Kasumi-1 (cell line): ENCODE measurements around the gene PLCG1.
"Not testable (repeated sequence)": the region's sequence is repeated elsewhere in the genome, so short reads cannot be mapped to it uniquely, and the experiment has no call there.

ENCODE experiments used
- DNase-seq, 2 experiments: peaks; one replicate each; lab custom pipeline; 2025; lab: John Stamatoyannopoulos, UW

The PLCG1 gene

DNA sequence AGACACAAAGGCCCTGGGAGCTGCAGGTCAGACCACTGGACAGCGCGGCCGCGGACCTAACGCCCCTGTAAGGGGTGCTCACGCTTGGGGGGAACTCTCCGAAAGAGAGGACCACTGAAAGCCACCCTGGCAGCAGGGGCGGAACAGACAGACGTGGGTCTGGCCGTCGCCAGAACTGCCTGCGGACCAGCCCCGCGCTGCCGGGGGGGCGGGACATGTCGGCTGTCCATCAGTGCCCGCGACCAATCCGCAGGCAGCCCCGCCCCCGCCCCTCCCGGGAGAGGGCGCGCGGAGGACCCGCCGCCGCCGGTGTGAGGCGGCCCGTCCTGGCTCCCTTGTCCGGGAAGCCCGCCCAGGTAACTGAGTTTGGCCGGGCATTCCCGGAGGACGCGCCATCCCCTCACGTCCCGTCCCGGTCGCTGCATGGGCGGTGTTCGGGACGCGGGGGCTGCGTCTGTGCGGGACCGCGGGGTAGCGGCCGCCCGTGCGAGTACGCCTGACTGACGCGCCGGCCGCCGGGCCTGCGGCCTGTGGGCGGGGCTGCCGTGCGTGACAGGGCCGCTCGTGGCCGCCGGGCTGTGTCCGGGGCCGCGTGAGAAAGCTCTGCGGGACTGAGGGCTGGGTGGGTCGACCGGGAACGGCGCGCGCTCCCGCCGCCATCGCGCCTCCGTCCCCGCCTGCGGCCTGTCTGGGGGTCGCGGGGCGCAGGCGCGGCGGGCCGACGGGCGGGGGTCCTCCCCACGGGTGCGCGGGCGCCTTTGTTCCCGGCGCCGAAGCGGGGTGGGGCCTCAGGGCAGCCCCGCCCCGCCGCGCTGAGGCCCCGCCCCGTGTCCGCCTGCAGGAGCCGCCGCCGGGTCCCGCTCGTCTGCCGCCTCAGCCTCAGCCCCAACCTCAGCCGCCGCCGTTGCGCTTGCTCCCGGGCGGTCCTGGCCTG, at the start of gene PLCG1:
PLCG1 (plus strand) TSS at position 864 of the 934 bp plus-strand sequence. CDS start 99 bp downstream, outside the sequence.
- DNase-seq: peak; percentile 64 to 67

DNA sequence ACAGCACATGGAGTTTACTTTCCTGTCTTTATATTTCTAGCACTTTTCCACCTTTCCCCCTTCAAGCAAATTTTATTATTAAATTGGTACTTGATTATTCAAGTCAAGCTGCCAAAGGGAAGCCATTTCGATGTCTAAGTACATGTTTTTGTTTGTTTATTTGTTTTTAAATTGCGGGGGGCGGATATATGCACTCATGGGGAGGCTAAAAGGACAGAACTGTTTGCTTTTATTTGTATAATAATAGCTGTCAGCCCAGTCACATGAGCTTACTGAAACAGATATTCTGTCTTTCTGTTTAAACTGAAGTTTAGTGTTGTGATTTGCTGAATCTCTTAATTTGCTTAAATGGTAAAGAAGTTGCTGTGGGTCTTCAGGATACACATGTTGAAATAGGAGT, 49.6 kb upstream of the PLCG1 start:
- DNase-seq: no peak

GRCh38 chr20:41089555-41089954, 47.8 kb upstream of the PLCG1 start:
- DNase-seq: peak; percentile 29 to 36

GRCh38 chr20:41091927-41092326, 45.4 kb upstream of the PLCG1 start:
- no peak for DNase-seq

GRCh38 chr20:41094353-41095055, 42.8 kb upstream of the PLCG1 start:
- no peak for DNase-seq

DNA sequence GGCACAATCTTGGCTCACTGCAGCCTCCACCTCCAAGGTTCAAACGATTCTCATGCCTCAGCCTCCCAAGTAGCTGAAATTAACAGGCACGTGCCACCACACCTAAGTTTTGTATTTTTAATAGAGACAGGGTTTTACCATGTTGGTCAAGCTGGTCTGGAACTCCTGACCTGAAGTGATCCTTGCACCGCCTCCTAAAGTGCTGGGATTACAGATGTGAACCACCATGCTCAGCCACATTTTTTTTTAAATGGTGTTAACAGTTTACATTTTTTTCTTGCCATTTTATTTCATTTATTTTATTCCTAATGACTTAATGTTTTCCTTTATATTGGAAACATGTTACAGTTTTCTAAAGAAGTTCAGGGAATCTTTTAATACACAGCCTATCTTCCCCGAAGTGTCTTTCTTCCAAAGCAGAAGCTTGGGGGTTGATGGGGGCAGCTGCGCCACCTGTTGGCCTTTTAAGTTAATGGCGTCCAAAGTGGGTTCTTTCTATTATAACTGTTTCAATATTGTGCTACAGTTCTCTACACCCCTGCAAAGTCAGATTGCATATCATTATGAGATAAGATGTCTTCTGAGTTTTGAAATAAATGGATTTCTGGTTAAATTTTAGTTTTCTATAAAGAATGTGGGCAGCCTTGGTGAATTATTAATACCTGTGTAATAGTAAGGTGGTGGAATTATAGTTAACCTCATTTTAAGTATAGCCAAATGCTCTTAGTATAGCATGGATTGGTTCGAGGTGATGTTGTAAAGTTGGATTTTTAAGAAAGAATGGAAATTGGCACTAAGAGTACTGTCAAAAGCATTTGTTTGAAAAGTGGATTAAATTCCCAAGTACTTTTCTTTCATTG, 42.0 kb upstream of the PLCG1 start:
- DNase-seq: peak; percentile 70 to 78

- no peak for DNase-seq
Observed at GRCh38 chr20:41098703-41099250, 38.6 kb upstream of the PLCG1 start.

DNA sequence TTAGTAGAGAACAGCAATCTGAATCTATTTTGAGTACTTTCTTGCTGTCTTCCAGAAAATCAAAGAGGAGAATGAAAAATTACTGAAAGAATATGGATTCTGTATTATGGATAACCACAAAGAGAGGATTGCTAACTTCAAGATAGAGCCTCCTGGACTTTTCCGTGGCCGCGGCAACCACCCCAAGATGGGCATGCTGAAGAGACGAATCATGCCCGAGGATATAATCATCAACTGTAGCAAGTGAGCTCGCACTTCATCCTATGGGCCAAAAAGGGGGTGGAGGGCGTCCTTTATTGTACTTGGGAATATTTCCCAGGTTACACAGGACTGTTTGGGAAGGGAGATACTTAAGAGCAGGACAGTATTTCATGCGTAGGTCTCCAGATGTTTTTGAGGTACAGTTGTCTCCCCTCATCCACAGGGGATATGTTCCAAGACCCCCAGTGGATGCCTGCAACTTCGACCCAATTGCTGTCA, 37.3 kb upstream of the PLCG1 start:
- no peak for DNase-seq

GRCh38 chr20:41101660-41102059, 35.7 kb upstream of the PLCG1 start:
- DNase-seq: no peak

DNA sequence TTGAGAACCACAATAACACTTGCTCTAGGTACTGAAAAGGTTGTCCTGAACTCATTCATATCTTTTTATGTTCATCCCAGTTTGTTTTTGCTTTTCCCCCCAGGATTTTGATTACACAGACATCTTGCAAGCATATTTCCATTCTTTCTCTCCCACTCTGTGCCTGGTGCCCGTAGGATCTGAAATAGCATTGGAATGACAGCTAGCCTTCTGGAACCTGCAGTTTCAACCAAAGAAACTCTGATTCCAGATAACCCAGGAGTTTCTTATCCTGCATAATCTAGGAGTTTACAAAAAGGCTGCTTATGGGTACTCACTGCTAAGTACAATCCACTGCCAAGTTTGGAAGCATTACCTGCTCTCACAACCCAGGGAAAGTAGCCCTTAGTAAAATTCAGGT, 28.8 kb upstream of the PLCG1 start:
- no peak for DNase-seq

GRCh38 chr20:41110012-41110411, 27.3 kb upstream of the PLCG1 start:
- DNase-seq: no peak

DNA sequence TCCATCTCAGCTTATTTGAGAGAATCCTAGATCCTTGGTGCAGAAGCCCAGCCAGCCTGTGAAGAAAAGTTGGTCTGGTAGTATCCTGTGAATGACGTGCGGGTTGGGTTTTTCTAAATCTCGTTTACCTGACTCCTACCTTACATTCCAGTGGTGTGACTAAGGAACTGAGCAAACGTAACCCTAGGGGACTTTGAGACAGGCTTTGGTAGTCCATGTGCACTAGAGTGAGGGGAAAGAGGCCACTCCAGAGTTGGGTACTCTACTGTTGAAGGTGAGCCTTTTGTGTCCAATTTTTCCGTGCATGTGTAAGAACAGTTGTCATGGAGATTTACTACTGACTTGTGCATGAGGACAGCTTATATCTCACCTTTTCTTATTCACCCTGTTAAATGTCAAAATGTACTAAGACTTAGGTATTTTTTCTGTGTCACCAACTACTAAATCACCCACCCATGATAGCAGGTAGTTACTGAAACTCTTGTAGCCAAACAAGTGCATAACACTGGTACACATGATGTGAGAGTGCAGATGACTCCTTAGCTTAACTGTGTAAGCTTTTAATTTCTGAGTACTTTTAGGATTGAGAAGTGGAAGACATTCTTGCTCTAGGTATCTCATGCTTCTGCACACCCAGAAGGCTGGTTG, 26.3 kb upstream of the PLCG1 start:
- no peak for DNase-seq

DNA sequence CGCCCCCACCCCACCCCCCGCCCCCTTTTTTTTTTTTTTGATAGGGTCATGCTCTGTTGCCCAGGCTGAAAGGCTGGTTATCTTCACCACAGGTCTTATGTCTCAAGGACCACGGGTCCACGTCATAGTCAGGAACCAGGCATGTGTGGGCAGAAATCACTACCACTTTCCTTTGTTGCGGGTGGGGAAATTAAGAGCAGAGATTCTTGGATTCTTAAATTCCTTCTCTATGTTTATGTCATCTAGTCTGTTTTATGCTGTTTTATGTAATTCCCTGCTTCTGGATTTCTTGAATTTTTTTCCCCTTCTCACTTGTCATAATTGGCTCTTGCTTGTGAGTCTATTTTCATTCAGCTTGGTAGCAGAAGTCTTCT, 25.8 kb upstream of the PLCG1 start:
- no peak for DNase-seq

- no peak for DNase-seq
Observed at GRCh38 chr20:41116282-41116956, 20.9 kb upstream of the PLCG1 start.

- DNase-seq: not testable (repeated sequence)
Observed at GRCh38 chr20:41118159-41118558, 19.2 kb upstream of the PLCG1 start.

DNA sequence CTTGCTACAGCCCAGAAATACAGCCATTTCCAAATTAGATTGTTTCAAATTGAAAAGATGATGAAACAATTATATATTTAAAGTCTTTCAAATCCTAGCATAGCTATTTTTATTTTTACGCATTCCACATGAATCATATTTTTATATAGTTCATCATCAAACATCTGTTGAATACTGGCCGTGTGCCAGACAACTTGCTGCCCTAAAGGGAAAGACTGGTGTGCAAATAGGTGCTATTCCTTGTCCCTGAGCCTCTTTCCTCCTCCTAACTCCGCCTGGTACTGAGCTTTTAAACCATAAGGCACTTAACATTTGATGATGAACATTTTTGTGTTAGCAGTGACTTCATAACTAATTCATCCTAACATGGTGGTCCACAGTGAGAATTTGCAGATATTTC, 18.7 kb upstream of the PLCG1 start:
- no peak for DNase-seq

DNA sequence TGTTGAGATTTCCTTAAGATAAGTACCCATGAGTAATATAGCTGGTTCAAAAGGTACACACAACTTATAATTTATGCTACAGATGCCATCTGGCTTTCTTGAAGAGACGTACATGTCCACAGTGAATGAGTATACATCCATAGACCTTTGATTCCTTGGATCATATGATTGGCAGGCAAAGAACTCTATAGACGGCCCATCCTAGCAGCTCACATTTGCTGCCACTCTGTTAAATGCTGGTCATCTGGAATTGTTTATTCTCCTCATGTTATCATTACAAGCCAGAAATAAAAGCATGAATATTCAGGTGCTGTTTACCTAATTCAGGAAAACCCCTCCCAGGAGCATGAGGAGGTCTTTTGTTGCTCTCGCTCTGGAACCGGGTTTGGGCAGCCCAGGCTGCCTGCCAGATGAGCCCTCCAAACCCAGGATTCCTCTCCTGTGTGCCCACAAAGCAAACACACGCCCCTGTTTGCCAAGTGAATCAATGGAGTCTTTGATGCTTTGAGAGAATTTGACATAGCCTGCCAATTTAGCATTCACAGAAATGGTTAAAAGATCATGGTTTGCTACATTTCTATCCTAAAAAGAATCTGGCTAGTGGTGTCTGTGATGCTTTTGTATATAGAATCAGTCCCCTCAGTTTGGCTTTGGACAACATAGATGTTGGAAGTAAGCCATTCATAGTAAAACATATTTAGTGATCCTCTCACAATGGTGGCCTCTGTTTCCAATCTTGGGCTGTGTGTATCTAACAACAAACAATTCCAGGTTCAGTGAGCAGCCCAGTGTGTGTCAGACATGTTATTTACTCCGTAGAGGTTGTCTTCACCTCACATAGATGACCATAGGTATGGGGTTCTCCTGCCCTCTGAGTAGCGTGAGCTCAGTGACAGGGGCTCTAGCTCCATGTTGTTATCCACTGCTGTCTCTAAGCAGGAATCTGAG, 17.5 kb upstream of the PLCG1 start:
- no peak for DNase-seq

DNA sequence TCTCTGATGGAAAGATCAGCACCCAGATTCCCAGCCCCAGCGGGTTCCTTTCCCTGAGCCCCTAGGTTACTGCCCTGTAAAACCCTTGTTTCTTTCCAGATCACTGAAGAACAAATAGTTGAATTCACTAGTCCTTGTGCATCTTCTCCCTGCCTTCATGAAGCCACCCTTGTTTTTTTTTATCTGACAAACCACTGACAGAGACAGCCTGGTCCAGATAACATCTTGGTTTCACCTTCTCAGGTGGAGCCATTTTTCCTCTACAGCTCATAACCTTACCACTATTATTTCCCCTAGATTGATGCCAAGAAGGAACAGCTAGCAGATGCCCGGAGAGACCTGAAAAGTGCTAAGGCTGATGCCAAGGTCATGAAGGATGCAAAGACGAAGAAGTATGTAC, 15.9 kb upstream of the PLCG1 start:
- DNase-seq: no peak

- DNase-seq: no peak
Observed at GRCh38 chr20:41123631-41124030, 13.7 kb upstream of the PLCG1 start.
